ENCODE results near the gene KIF3A. TPM values are rescaled to one million over a fixed set of nuclear protein-coding genes. Genes with fewer than 3 reads are reported as not detected.

The KIF3A gene
- total and polyA plus RNA-seq, 2 of the 8 experiments (the other 6 are each of a cell fraction or from before 2014, with no cell fraction given) = 3.1 to 13.1 TPM

GRCh38 chr5:132662925-132663770, 74.2 kb downstream of the KIF3A start (continued):
- TF ChIP-seq TBP (IDR thresholded peaks at IDR 0.05; ENCODE audit: low read depth, low read length) (no peak), SAP30 (IDR thresholded peaks at IDR 0.05; ENCODE audit: insufficient read depth, insufficient replicate concordance, low read length) (no peak), CTBP2 (IDR thresholded peaks at IDR 0.05; ENCODE audit: borderline replicate concordance, insufficient read depth, insufficient read length, low read length) (no peak)
